Stimulated activated naive CD4-positive, alpha-beta T cell (primary cell): ENCODE data around the gene SNRNP70.
"Not testable (repeated sequence)": the region's sequence is repeated elsewhere in the genome, so short reads cannot be mapped to it uniquely, and the experiment has no call there.

Source experiments
- DNase-seq, 6 experiments: peaks; one replicate each; lab custom pipeline; 2025; lab: John Stamatoyannopoulos, UW

Gene SNRNP70

DNA sequence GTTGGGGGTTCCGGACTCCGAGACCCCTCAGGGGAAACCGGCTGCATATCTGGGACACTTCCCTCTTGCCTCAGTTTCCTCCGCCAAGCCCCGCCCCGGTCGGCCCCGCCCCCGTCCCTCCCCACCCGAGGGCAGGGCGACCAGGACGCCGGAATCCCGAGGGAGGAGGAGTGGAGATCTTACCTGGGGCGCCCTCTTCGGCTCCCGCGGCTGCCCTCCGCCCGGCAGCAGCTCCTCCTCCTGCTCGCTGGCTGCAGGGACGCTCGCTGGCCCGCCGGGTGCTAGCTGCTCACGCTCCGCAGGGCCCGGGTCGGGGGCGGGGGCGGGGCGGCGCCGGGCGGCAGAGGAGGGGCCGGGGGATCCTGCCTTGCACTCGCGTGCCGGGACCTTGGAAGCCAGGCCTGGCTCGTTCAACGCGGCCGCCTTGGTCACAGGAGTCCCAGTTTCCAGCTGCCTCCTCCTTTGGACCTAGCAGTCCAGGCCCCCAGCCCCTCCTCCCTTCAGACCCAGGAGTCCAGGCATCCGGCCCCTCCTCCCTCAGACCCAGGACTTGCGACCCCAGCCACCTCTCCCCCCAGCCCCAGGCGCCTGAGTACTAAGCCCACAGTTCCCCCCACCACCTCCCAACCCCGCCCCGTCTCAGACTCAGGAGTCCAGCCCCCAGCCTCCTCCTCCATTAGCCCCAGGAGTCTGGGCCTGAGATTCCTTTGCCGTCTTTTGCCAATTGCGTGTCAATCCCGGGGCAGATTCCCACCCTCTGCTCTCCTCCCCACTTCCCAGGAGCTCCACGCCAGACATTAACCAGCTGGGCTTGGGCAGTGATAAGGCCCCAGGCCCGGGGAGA is 20.3 kb upstream of the SNRNP70 start, which contains the start of gene NTF4:
Gene NTF4 (minus strand): TSS at position 51 of the 844 bp plus-strand sequence. CDS start 2,821 bp downstream, outside the sequence.
- DNase-seq: no peak

DNA sequence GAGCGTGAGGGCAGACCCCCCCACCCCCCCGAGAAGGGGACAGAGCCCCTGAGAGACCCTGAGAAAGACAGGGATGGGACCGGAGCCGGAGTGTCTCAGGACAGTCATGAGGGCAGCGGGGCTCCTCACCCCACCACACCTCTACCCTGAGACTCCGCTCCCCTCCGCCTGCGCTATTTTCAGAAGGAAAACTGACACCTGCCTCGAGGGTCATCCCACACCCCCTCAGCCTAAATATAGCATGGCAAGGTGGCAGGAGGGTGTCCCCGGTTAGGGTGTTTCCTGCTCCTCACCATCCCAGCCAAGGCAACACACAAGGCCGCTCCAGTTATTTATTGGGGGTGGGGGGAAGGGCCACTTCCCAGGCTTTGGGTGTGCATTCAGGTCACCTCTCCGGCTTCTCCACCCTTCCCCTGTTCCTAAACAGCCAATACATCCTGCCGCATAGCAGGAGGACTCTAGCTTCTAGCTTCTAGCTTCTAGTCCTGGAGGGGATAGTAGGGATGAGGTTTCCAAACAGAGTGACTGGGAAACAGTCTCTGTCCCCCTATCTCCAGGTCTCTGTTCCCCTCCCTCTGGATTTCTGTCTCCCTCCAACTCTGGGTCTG is 19.2 kb upstream of the SNRNP70 start:
- DNase-seq: no peak

DNA sequence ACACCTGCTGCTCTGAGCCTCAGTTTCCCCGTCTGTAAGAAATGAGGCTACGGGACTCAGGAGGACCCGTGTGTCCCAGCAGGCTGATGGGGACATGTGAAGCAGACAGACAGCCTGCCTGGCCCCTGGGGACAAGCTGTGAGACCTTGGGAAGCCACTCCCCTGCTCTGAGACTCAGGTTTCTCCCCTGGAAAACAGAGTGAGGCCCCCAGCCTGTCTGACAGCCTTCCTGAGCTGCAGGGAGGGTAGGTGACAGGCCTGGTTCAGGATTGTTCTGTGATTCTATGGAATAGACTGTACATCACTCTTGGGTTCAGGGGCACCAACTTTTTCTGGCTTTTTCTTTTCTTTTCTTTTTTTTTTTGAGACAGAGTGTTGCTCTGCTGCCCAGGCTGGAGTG is 17.7 kb upstream of the SNRNP70 start:
- no peak for DNase-seq

DNA sequence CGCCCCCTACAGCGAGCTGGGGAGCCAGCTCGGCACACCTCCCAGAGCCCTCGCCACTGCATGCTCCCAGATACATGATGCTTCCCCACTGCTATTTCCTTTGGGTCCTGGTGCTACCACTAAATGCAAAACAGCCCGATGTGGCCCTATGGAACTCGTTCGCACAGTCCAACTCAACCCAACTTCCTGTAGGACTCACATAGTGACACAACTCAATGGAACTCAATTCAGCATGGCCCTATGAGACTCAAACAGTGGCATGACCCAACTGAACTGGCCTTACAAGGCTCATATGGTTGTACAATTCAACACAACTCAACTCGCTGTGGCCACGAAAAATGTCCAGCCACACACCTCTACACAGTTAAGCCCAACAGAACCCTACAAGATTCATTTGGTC is 16.2 kb upstream of the SNRNP70 start:
- DNase-seq: no peak

DNA sequence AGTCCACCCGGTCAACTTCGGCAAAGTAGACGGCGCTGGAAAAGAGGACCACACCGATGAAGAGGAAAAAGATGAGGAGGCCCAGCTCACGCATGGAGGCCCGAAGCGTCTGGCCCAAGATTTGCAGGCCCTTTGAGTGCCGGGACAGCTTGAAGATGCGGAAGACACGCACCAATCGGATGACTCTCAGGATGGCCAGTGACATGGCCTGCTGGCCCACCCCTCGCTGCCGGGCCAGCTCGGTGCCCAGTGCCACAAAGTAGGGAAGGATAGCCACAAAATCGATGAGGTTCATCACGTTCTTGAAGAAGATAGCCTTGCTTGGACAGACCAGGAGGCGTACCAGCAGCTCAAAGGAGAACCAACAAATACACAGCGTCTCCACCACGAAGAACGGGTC is 14.8 kb upstream of the SNRNP70 start:
- no peak for DNase-seq

DNA sequence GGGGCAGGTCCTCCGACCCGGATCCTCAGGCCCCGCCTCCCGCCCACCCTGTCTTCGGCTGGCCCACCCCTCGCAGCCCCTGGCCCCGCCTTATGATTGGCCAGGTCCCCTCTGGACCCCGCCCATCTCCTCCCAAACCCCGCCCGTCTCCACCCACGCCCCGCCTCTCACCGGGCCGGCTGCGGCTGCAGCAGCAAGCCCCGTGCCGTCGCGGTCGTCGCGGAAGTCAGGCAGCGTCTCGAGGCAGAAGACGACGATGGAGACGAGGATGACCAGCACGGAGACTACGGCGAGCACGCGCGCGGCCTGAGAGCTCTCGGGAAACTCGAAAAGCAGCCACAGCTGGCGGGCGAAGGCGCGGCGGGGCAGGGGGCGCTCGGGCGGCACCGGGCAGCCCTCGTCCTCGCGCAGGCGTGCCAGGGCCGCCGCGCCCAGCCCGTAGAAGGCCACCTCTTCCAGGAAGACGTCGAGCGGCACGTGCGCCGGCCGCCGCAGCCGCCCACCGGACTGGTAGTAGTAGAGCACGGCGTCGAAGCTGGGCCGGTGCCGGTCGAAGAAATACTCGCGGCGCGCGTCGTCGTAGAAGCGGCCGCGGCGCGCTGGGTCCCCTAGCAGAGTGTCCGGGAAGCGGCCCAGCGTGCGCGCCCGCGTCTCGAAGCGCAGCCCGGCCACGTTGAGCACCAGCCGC is 13.2 kb upstream of the SNRNP70 start:
- DNase-seq: no peak

DNA sequence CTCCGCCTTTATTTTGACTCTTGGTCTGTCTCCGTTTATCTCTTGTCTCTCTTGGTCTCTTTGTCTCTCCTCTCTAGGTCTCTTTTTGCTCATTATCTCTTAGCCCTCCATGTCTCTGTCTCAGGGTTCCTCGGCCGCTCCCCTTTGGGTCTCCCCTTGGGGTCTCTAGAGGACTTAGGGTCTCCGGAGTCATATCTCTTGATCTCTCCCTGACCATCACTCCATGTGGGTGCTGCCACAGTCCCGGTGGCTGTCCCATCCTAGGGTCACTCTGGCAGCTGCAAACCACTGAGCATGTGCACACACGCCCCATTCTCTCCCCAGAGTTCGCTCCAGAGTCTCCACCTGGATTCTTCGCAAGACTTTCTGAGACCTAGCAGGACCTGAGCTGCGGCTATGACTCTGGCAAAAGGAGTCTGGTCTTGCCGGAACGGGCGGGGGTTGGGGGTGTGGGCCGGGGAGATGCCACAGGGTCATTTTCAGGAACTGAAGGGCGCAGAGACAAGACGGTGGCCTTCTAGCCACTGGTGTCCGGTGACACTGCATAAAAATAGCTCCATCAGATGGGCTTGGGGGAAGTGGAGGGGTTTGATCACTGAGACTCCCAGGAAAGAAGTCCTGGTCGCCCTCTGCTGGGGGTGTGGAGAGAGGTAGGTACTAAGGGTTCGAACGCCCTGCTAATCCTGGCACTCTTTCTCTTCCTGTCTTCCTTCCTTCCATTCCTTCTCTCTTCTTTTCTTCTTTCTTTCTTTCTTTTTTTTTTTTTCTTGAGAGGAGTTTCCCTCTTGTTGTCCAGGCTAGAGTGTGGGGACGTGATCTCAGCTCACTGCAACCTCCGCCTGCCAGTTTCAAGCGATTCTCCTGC is 11.5 kb upstream of the SNRNP70 start:
- no peak for DNase-seq

DNA sequence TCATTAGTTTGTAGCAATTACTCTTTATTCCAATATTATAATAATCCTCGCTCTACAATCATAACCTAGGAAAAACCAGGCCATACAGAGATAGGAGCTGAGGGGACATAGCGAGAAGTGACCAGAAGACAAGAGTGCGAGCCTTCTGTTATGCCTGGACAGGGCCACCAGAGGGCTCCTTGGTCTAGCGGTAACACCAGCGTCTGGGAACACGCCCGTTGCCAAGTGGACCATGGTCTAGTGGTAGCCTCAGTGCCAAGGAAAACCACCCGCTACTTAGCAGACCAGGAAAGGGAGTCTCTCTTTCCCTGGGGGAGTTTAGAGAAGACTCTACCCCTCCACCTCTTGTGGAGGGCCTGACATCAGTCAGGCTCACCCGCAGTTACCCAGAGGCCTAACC is 10.4 kb upstream of the SNRNP70 start:
- DNase-seq: not testable (repeated sequence)

DNA sequence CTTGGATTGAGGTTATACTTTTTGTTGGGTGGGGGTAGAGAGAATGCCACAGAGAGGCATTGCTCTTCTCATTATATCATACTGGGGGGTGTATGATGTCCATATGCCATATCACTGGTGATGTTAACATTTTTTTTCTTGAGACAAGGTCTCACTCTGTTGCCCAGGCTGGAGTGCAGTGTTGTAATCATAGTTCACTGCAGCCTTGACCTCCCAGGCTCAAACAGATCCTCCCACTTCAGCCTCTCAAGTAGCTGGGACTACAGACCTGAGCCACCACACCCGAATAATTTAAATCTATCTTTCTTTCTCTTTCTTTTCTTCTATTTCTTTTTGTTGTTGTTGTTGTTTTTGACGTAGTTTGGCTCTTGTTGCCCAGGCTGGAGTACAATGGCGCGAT is 4.9 kb upstream of the SNRNP70 start:
- no peak for DNase-seq

DNA sequence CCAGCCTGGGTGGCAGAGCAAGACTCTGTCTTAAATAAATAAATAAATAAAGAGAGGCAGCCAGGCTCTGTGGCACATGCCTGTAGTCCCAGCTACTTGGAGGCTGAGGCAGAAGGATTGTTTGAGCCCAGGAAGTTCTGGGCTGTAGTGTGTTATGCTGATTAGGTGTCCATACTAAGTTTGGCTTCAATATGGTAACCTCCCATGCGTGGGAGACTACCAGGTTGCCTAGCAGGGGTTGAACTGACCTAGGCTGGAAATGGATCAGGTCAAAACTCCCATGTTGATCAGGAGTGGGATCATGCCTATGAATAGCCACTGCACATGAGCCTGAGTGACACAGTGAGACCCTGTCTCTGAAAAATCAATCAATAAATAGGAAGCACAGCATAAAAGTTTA is 4.0 kb upstream of the SNRNP70 start:
- no peak for DNase-seq

DNA sequence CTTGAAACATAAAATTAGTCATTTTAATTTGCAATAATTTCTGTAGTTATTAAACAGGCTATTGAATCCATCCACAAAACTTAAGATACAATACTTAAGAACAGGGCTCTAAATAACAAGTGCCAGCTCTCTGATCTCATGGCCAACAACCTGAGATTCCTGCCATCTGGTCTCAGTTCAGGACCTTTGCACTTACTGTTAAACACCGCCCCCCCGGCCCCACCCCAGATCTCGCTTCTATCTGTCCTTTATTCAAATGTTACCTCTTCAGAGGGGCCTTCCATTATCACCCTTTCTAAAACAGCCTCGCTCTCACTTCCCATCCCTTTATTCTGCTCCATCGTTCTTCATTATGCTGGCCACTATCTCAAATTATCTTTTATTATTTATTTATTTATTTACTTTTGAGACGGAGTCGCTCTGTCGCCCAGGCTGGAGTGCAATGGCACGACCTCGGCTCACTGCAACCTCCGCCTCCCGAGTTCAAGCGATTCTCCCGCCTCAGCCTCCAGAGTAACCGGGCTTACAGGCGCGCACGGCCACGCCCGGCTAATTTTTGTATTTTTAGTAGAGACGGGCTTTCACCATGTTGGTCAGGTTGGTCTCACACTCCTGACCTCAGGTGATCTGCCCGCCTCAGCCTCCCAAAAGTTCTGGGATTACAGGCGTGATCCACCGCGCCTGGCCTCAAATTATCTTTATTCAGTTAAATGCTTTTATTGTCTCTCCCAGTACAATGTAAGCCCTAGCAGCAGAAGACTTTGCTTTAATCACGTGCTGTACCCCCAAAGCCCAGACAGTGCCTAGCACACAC is 838 bp upstream of the SNRNP70 start:
- no peak for DNase-seq

DNA sequence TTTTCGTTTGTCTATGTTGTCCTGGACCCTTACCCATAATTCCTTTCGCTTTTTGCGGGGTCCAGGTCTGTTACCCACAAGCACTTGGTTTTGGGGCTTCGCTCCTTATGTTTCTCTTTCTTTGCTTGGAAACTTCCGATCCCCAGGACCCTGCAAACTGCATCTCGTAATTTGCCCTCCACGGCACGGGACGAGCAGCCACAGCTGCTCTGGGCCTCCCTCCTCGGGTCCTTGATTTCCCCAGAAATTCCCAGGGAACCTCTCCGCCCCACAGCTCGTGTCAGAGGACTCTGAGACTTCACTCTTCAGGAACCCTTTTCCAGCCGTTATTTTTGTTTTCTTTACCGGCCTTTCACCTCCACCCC is 599 bp downstream of the SNRNP70 start:
- no peak for DNase-seq

DNA sequence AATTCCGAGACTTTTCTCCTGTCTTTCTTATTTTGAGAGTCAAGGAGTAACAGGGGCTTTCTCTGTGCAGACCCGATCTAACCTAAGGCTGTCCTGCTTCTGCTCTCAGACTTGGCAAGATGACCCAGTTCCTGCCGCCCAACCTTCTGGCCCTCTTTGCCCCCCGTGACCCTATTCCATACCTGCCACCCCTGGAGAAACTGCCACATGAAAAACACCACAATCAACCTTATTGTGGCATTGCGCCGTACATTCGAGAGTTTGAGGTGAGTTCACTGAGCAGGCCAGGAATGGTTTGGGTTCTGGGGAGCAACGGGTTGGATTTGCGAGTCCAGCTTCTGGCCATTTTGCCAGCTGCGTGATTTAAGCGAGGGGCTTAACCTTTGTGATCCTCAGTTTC is 1.0 kb downstream of the SNRNP70 start:
- DNase-seq: no peak

DNA sequence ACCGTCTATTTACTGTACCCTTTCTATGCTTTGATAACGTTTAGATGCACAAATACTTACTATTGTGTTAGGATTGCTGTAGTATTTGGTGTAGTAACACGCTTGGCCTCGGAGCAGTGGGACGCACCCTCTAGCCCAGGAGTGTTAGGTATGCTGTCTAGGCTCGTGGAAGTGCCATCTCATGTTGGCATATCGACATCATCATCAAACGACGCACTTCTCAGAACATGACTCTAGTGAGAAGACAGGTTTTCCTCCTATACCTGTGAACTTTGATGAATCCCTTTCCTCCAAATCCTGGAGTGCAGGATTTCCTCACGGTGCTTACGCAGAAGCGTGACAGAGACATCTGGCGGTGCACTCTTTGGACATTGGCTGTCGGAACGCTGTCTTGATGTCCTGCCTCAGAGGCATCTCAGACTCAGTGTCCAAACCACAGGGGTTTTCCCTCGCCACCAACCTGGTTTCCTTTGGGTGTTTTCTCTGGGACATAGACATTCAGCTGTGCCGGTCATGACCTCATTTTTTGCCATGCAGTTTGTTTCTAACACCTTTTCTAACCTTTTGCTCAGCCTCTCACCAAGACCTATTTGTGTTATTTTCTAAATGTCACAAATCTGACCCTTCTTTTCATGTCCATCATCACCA is 6.3 kb downstream of the SNRNP70 start:
- DNase-seq: no peak

DNA sequence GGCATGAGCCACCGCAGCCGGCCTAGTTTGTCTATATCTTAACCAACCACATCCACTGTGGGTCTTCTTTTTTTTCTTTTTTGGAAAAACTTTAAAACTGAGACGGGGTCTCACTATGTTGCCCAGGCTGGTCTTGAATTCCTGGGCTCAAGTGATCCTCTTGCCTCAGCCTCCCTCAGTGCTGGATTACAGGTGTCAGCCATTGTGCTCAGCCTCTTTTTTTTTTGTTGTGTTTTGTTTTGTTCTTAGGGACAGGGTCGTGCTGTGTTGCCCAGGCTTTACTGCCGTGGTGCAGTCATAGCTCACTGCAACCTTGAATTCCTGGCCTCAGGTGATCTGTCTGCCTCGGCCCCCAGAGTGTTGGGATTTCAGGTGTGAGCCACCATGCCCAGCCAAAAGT is 7.4 kb downstream of the SNRNP70 start:
- DNase-seq: no peak

DNA sequence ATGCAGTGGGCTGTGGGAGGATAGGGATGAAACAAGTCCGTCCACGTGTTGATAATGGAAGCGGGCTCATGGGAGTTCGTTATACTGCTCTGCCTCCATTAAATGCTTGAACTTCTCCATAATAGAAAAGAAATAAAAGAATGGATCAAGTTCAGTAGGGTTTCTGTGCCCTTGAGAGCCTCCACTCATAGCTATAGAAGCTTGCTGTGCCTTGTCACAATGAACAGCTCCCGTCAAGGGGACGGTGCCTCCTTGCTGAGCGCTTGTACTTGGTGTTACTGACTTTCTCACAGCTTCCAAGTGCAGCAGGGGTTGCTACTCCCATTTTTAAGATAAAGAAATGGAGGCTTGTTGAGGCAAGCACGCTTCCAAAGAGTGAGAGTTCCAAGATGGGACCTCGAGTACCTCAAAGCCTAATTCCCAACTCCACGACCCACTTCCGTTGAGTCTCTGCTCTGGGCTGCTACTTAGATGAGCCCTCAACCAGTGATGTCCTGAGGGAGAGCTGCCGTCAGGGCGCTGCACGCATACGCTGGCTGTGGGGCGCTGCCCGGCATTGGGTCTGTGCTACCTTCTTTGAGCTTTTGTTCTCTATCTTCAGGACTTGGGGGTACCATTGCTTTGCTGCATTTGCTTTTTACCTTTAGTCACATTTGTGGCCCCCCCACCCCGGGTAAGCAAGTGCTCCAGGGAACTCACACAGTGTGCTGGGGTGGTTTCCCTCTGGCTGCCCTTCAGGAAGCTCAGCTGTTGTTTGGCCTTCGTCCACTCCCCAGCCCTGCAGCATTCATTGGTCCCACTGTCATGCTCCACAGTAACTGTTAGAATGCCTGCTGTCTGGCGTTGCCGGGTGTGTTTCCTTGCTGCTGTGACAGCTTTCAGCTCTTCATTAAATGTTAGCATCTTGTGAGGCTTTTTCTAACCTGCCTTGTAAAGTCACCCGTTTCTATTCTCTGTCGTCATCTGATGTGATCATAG is 9.5 kb downstream of the SNRNP70 start:
- DNase-seq: no peak

DNA sequence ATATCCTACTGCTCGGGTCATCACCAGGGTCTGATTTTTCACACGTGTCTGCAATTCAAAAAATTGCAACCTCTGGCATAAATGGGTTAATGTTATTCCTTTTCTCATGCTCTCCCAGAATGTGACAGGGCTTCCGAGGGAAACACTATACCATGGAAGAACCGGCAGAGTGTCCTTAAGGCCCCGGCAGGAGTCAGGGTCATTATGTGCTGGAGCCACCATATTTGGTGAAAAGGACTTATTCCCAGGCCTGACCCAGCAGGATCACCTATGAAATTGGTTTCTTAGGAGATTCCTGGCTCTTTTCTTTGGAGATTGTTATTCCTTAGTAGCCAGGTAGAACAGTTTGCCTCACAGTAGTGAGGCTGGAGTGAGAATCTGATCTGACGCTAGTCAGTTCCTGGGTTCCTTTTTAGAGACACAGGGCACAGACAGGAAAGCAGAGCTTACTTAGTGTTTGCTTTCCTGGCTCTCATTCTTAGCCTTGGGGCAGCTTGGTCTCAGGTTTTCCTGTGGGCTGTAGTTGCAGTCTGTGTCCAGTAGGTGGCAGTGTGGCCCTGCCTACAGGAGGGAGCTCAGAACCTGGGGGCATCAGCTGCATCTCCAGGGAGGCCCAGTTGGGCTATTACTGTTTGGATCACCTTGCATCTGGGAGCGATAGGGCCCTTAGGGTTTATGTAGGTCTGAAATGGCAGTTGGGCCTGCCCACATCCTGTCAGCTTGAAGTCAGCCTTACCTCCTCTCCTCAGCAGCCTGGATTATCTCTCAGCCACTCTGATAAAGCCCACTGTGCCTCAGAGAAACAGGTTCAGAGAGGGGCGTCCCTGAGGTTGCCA is 12.4 kb downstream of the SNRNP70 start:
- peak; percentile 39 to 82 (median 62) for DNase-seq

DNA sequence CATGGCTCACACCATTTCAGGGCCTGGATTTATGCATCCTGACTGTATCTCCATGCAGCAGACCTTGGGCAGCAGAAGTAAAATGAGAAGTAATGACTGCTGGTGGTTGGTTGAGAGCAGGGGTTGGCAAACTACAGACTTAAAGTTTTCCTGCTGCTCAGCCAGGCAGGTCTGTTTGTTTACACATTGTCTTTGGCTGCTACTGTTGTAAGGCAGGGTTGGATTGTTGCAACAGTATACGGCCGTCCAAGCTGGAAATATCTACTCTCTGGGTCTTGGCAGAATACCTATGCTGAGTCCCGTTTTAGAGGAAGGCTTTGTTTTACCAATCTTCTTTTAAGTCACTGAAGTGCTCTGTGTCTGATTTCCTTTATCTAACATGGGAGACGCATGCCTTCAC is 13.5 kb downstream of the SNRNP70 start:
- DNase-seq: no peak

DNA sequence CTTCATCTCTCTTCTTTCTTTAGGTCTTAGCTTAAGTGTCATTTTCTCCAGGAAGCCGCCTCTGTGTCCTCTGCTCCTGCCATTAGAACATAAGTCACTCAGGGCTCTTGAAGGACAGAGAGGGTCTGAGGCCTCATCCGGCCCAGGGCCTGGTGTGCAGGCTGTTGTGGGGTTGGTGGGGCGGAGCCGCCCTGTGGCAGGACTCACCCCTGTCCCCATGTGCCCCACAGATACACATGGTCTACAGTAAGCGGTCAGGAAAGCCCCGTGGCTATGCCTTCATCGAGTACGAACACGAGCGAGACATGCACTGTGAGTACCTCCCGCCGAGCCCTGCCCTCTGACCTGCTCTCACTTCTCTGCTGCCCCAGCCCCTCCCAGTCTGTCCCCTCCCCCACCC is 15.9 kb downstream of the SNRNP70 start:
- DNase-seq: no peak
